MV-4-11 (cell line): ENCODE measurements around the gene XYLT1.

Experiments
- DNase-seq: peaks from one replicate; lab custom pipeline; 2025; lab: John Stamatoyannopoulos, UW

The XYLT1 gene

DNA sequence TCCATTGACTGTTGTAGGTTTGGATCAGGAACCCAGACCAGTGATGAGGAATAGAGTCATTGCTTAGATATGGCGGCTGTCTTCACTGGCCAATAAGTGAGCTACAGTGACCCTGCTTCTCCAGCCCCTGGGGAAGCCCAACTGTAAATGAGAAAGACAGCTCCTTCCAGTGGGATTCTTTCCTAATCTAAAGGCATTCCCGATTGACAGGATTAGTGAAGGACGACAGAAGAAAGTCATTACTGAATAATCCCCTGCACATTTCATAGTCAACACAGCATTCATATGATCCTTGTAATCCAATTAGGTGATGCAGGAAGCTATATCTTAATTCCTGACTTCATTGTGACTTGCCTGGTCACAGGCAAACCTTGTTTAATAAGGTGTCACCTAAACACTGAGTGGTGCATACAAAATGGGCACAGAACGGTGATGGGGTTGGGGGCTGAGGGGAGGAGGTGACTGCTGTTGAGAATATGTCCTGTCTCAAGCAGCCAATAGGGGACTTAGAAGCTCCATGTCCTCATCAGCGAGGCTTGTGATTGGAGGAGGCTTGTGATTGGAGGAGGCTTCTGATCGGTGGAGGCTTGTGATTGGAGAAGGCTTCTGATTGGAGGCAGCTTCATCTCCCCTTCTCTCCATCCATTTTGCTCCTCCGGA is 242.6 kb downstream of the XYLT1 start:
- no peak for DNase-seq

- no peak for DNase-seq
These were observed 243.5 kb downstream of the XYLT1 start for GRCh38 chr16:17227278-17227677.

- peak; percentile 41 for DNase-seq
These were observed 245.2 kb downstream of the XYLT1 start for GRCh38 chr16:17225541-17225940.

DNA sequence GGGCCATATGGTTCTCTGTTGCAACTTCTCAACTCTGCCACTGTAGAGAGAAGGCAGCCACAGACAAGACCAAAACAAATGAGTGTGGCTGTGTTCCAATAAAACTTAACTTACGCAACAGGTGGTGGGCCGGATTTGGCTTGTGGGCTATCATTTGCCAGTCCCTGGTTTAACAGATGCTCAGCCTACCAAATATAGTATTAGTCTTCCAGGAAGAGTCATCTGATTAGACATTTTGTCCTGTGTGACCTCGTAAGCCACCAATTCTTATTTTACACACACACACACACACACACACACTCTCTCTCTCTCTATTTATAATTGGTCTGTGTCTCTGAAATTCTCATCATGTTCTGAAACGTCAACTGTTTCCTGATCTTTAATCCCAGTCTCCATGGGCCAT is 245.9 kb downstream of the XYLT1 start:
- DNase-seq: peak; percentile 99

DNA sequence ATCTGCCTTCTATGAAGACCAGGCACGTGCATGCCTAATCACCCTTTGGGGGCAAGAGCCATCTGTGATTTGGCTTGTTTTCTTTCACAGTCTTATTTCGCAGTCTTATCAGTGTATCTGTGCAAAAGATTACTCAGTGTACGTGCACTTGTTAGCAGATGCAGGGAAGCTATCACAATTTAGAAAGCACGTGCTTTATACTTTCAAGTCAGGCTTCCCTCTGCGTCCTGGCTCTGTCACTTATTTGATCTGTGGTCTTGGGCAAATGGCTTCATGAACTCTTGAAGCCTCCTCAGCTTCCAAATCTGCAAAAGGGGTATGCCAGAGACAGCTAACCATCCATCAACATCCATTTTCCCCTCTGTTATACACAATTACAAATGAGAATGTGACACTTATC is 246.4 kb downstream of the XYLT1 start:
- peak; percentile 33 for DNase-seq

DNA sequence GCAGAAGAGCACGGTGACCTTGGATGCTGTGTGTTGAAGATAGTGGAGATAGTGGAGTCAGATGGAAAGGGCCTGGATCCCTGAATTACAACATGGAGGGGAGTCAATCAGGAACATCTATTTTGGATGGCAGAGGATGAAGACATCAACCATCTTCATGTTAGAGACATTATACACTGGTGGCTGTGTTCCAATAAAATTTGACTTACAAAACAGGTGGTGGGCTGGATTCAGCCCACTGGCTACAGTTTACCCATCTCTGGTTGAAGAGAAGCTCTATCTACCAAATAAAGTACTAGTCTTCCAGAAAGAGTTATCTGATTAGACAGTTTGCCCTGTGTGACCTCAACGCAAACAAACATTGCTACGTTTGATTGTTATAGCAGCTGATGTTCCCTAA is 247.2 kb downstream of the XYLT1 start:
- DNase-seq: no peak

GRCh38 chr16:17222871-17223401 is 247.8 kb downstream of the XYLT1 start:
- peak; percentile 91 for DNase-seq

DNA sequence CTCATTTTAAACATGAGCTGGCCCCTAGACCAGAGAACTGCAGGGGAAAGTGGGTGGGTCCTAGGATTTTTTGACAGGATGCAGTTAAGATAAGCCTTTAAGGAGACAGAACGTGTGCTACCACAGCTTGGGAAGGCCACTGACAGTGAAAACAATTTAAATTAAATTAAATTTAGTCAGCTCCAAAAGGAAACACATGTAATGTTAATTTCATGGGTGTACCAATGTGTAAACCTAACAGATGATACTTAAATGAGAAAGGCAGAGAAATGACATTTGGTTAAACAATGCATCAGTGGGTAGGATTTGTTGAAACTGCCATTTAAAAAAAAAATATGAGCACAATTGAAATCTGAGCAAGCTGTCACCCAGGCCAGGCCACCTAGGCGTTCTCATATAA is 250.8 kb downstream of the XYLT1 start:
- no peak for DNase-seq

DNA sequence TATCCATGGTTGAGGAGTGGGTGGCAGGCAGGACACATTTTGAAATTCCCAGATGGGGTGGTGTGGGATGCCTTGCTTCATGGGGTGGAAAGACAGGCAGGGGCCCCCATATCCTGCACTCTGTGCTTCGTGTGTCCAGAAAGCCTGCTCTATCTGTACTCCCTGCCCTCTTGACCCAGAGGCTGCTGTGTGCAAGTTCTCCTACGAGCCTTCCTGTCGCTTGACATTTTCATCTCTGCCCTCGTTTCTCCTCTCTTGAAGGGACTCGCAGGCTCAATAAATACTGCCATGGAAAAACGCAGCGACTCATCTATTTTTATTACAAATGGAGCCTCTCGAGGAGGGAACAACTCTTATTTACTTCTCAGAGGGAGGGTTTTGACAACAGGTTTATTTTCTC is 254.8 kb downstream of the XYLT1 start:
- no peak for DNase-seq

- DNase-seq: no peak
These were observed 255.5 kb downstream of the XYLT1 start for GRCh38 chr16:17215306-17215705.

DNA sequence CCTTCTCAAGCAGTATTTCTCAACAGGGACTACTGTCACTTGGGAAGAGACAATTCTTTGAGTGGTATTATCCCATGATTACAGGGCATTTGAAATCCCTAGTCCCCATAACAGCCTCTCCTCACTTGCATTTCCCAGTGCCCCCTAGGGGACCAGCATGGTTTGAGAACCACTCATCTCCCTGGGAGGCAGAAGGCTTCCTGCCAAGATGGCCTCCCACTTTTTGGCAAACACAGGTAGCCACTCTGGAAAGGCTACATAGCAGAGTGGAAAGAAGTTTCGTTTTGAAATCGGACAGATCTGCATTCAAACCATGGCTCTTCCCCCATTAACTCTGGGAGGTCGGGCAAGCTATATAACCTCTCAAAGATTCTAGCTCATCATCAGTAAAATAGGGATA is 256.8 kb downstream of the XYLT1 start:
- no peak for DNase-seq

DNA sequence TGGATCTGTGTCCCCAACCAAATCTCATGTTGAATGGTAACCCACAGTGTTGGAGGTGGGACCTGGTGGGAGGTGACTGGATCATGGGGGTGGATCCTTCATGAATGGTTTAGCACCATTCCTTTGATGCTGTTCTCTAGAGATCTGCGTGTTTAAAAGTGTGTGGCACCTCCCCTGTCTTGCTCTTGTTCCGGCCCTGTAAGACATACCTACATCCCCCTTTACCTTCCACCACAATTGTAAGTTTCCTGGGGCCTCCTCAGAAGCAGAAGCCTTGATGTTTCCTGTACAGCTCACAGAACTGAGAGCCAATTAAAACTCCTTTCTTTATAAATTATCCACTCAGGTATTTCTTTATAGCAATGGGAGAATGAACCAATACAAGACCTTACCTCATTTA is 257.7 kb downstream of the XYLT1 start:
- DNase-seq: no peak

DNA sequence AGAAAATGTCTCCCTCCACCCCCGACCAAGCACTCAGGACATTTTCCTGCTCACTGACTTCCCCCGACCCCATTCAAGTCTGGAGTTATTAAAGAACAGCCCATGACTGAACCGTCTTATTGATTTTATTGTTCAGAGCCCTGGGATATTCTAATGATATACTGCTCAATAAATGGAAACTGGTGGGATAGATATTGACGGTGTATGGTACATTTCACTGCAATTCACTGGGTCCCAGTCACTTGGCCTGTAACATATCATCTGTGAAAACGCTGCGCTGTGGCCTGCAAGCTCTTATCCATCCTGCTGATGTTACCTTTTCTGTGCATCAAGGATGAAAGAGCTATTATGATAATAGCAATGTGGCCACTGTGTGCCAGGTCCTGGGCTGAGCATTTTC is 258.2 kb downstream of the XYLT1 start:
- DNase-seq: no peak

DNA sequence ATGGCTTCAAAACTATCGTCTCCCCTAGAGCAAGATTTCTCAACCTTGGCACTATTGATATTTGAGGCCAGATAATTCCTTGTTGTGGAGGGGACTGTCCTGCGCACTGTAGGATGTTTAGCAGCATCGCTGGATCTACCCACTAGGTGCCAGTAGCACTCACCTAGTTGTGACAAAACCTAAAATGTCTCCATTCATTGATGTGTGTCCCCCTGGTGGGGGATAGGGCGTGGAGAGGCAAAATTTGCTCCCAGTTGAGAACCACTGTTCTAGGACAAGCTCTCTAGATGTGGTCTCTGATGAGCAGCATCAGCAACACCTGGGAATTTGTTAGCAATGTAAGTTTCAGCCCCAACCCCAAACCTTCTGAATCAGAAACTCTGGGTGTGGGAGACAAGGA is 259.0 kb downstream of the XYLT1 start:
- DNase-seq: peak; percentile 8

- no peak for DNase-seq
These were observed 264.0 kb downstream of the XYLT1 start for GRCh38 chr16:17206712-17207111.

DNA sequence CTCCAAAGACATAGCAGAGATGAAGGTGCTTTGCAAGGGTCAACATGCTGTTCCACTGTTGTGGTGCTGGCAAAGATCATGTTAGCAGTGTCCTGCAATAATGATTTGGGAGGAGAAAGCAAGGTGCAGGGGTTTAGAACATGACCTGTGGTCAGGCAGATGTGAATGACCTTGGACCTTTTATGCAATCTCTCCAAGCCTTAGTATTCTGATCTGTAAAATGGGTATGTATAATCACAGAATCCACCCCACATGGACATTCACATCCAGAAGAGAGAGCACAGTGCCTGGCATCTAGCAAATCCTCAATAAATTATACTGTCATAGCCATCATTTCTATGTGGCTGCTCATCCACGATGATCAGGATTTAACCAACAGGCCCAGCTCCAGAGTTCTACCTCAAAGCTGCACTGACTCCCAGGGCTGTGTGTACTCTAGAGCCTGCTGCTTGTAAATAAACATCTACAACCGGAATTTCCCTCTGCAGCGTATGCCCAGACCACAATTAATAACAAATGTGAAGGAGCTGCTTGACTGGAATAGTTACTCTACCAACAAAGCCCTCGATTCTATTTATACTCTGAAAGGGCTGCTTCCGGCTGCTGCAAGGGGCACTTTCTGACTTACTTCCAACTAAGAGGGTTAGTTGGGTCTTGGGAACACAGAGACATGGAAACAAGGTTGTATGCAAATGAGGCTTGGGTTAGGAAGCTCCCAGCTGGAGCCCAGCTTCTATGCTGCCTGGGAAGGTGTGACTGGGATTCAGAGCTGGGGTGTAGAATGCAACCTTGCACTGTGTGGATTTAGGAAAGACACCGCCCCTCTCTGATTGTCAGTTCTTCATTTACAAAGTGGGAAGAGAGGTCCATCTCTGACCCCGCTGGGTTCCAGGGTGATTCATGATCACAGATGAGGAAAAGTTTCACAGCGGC is 265.2 kb downstream of the XYLT1 start:
- no peak for DNase-seq

DNA sequence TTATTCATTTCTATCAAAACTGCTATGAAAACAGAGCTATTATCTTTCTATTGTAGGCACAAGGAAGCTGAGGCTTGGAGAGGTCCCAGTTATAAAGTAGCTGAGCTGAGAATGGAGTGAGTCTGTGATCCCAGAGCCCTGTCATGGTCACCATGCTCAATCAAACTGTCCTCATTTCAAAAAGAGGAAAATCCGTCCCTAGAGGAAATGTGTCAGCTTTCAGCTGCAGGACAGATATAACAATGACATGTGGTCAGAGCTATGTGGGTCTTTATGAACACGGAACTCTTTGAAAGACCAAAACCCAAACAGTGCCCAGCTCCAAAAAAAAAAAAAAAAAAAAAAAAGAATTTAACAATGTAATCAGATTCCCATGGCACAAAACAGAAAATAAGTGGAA is 266.1 kb downstream of the XYLT1 start:
- DNase-seq: peak; percentile 40

DNA sequence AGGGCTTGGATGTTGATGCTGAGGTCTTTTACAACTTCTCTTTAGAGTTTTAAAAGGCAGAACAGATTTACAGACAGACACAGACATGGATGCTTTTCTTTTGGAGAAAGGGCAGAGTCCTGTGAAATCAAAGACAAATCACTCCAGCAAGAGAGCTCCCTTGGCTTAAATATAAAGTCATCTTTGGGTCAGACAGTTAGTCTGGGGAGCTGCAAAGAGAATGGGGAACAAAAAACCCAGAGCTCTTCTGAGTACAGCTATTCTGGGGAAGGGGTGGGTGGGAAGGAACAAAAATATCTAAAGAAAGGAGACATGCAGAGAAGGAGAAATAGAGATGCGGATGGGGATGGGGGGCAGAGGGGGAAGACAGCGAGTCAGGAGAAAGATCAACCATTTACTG is 266.6 kb downstream of the XYLT1 start:
- DNase-seq: no peak

DNA sequence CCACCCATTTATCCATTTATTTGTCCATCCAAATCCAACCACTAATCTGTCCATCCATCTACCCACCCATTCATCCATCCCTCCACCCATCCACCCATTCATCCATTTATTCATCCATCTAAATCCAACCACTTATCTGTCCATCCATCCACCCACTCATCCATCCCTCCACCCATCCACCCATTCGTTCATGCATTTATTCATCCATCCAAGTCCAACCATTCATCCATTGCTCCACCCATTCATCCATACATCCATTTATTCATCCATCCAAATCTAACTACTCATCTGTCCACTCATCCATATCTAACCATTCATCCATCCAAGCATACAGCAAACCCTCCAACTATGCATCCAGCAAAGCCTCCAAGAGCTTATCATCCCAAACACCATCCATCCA is 267.3 kb downstream of the XYLT1 start:
- no peak for DNase-seq

- no peak for DNase-seq
These were observed 271.6 kb downstream of the XYLT1 start for GRCh38 chr16:17199135-17199534.

- no peak for DNase-seq
These were observed 274.2 kb downstream of the XYLT1 start for GRCh38 chr16:17196526-17196925.

GRCh38 chr16:17194190-17194780 is 276.5 kb downstream of the XYLT1 start:
- no peak for DNase-seq

GRCh38 chr16:17193566-17194100 is 277.1 kb downstream of the XYLT1 start:
- no peak for DNase-seq
